Stimulated activated CD4-positive, alpha-beta T cell treated with anti-CD3 and anti-CD28 coated beads, Interleukin-4, amount 100 ng/mL, for 1 hour (primary cell): Measurements from ENCODE around the gene KLHL13.
A peak's percentile ranks its signal among the peaks of the same experiment; 100 is the strongest.
"Not testable (repeated sequence)": the region's sequence is repeated elsewhere in the genome, so short reads cannot be mapped to it uniquely, and the experiment has no call there.

Source experiments
- DNase-seq: peaks from one replicate; pipeline ENCODE4 v3.0.0-alpha.2; 2020

The KLHL13 gene

DNA sequence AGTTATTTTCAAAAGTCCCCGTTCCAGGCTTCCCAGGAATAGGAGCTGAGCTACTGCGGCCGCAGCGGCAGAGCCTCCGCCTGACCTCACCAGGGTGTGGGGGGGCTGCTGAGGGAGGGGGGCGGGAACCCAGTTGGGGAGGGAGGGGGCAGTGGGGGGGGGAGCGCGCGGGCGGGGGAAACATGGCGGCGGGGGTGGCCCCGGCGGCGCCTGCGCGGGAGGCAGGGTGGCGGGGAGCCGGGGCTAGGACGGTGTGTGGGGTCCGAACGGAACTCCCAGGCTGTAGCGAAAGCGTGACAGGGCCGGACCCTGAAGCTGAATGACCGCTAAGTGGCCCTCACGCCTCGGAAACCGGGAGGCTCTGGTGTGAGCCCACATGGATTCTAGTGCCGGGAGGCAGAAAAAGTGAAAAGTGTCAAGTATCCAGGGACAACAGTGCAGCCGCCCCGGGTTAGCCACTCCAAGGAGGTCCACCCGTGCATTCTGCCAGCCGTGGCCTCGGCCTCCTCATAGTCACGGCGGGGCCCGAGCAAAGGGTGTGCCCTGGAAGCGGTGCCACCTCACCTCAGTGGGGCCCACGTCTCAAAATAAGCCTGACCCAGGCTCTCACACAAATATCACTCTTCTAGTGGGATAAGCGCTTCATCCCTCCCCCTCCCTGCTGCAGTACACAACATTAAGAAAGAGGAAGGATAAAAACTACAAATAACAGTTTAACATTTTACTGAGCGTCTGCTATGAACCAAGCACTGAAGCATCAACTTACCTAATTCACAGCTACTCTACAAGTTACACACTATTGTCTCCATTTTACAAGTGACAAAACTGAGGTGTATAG lies at the start of gene KLHL13:
KLHL13 (minus strand) TSS at position 98 of the 838 bp plus-strand sequence. CDS start 88,337 bp downstream, outside the sequence.
- DNase-seq, result peak; percentile 16

DNA sequence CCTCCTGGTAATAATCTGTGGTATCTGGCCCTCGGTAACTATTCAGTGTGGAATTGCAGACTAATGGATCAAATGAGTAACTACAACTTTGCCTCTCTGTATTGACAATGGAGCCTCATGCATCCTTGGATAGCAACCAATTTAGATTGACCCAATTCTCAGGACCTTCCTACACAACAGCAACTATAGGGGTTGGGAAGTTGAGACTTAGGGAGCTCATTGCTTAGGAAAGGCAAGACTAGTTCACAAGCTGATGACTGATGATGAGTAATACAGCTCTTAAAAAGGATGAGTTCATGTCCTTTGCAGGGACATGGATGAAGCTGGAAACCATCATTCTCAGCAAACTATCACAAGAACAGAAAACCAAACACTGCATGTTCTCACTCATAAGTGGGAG lies 47.5 kb upstream of the KLHL13 start:
- DNase-seq, result no peak

- no peak for DNase-seq
Measured at GRCh38 chrX:118156953-118157608, 40.5 kb upstream of the KLHL13 start.

DNA sequence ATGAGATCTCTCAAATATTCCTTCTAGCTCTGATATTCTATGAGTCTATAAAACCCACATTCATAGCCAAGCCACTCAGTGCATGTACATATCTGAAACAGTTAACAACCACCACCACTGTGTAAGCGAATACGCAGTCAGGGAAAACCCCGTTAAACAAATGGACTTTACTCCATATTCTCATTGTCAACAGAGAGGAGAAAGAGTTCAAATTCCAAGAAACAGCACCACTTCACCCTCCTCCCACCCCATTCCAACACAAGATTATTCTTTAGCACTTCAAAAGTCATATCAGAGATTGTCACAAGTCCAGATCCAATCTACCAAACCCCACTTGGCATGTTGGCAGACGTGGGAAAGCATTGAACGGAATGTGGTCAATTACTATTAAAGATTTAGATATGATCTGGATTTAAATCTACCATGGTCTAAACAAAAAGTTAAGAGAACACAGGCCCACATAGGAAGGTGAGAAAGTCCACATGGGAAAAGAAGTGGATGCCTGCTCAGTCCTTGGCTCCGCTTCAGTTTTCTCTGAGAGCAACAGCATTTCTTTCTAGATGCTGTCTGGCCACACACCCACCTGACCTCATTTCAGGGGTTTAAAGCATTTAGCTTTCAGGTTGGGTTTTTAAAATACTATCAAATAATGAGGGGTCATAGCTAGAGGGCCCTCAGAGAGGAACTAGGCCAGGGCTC lies 39.8 kb upstream of the KLHL13 start:
- no peak for DNase-seq

DNA sequence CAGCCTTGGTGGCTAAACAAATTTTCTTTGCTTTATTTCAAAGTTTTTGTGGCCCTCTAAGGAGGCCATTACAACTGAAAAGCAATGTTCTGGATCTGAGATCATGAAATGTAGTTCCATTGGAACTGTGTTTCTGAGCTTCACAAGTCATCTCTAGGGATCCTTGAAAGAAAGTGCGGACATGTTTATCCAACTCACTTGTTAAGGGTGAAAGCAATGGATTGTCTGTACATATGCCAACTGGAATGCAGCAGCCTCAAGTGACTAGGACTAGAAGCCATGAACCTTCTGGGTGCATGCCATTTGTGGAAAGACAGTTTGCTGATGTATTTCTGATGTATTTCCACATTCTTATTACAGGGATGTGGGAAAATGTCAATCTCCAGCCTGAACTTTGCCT lies 36.7 kb upstream of the KLHL13 start:
- no peak for DNase-seq

GRCh38 chrX:118152721-118153120 lies 36.1 kb upstream of the KLHL13 start:
- no peak for DNase-seq

DNA sequence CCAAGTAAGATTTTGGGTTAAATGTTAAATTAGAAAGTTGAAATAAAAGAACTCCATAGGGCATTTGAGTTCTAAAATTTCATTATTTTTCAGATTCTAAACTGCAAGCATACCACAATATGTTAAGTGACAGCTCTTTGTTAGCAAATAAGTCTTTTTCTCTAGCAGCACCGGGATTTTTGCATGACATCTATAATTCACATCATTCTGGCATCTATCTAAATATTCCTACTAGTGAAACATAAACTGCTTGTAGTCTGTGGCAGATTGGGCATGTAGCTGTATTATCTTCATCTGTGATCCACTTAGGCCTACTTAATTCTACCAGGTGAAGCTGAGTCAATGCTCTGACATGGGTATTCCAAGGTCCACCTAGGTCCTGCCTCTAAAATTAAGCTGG lies 32.1 kb upstream of the KLHL13 start:
- DNase-seq, result no peak

- not testable (repeated sequence) for DNase-seq
Measured at GRCh38 chrX:118147771-118148170, 31.2 kb upstream of the KLHL13 start.

DNA sequence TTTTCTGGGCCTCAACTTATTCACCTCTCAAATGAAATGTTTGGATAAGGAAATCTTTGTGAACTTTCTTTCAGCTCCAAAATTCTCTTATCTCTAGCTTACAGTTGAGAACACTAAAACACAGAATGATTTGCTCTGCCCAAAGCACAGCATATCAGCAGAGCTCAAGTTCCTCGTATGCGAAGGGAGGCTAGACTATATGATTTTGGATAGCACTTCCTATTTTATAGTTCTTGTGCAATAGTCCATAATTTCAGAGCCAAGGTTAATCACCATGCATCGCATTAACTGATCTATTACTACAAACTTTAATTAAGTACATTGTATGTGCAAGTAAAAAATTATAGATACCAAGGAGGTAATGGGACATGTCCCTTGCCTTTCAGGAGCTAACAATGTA lies 27.0 kb upstream of the KLHL13 start:
- no peak for DNase-seq

DNA sequence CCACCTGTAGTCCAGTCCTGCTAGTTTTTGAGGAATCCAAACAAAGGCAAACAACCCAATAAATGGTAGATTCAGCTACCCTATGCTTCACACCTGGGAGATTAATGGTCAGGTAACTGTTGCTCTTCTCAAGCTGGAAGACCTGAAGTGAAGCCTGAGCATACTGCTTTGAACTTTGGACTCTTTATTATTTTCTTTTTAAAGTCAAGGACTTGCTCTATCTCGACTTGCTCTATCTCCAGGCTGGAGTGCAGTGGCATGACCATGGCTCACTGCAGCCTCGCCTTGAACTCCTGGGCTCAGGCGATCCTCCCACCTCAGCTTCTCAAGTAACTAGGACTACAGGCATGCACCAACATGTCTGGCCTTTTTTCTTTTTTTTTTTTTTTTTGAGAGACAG lies 14.7 kb upstream of the KLHL13 start:
- DNase-seq, result no peak

DNA sequence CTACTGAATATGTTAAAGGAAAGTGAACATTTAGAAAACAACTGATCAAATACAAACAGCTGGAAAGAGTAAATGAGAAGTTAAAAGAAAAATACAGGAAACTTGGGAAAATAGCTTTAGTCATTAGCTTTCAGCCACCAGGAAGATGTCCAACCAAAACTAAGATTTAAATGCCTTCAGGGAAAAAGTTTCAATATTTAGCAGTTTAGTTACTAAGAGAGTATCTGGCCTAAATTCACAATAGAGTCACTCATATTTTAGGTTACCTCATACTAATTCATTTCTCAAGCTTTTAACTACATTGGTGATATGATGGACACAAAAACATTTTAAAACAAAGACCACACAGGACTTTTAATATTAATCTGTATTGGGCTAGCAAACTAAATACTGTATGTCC lies 13.1 kb upstream of the KLHL13 start:
- DNase-seq, result no peak

- no peak for DNase-seq
Measured at GRCh38 chrX:118128724-118129123, 12.1 kb upstream of the KLHL13 start.

GRCh38 chrX:118126286-118126685 lies 9.7 kb upstream of the KLHL13 start:
- DNase-seq, result no peak

DNA sequence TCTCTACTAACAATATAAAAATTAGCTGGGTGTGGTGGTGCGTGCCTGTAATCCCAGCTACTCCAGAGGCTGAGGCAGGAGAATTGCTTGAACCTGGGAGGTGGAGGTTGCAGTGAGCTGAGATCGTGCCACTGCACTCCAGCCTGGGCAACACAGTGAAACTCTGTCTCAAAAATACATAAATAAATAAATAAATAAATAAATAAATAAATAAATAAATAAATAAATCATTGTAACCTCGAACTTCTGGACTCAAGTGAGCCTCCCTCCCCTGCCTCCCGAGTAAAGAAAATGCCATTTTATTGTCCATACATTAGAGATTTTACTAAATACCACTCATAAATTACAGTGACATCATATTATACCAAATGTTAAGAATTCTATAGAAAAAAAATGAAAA lies 7.6 kb upstream of the KLHL13 start:
- not testable (repeated sequence) for DNase-seq

DNA sequence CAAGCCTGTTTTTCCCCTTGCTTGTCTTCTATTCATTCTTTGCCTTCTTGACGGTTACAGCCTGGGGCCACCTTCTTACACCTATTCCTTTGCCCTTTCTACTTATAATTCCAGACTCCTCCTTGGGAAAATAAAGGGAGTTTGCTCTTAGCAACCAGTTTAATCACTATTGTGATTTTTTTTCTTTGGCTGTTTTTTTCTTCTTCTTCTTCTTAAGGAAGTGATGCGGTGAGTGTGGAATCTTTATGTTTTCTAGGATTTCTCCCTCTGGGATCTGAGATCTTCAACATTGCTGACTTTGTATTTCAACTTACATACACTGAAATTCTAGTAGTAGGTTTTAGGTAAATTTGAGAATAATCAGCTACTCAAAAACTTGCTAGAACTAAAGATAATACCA lies 1.1 kb upstream of the KLHL13 start:
- DNase-seq, result no peak

DNA sequence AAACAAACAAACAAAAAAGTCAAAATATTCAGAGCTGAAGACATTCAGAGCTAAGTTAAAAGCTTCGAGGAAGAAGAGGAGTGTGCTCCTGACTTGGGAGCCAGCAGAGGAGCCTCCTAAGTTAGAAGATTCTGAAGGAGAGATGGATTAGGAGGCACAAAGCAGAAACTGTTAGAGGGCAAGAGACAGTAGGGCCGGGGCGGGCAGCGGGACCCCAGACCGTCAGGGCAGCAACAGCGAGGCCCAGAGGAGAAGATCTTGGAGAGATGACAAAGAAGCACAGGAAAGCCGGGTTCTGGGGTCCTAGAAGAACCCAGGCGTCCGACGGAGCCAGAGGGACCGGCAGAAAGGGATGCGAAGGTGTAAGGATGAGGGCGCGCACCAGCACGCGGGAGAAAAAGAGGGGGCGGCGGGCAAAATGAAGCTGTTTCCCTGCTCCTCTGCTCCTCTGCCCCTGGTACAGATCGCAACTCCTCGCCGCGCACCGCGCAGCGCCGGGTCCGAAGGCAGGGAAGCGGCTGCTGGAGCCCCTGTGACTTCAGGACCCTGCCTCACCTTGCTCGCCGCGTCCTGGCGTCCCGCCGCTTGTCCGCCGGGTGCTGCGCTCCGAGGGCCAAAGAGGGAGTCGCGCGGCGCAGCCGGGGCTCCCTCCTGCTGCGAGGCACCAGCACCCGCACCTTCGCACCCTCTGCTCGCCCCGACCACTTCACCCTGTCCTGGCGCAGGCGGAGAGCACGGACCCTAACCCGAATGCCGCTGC lies 477 bp downstream of the KLHL13 start:
- no peak for DNase-seq

DNA sequence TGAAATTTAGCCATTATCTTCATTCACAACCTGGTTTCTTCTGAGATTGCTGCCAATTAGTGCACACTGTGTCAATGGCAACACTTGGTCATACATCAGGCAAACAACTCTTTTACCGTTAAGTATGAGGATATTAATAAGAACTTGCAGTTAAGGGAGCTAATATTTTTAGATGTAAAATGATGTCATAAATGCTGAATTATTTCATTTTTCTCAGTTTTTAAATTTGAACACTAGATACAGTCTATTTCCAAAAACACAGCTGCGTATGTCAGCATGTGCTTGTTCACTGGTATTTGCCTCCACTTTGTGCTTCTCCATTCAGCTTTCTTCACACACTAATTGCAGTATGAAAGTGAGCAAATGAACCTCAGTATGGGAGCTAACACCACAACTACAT lies 1.6 kb downstream of the KLHL13 start:
- DNase-seq, result no peak

- no peak for DNase-seq
Measured at GRCh38 chrX:118109065-118109464, 7.5 kb downstream of the KLHL13 start.

- DNase-seq, result no peak
Measured at GRCh38 chrX:118108304-118108703, 8.3 kb downstream of the KLHL13 start.

GRCh38 chrX:118100091-118100490 lies 16.5 kb downstream of the KLHL13 start:
- DNase-seq, result no peak

DNA sequence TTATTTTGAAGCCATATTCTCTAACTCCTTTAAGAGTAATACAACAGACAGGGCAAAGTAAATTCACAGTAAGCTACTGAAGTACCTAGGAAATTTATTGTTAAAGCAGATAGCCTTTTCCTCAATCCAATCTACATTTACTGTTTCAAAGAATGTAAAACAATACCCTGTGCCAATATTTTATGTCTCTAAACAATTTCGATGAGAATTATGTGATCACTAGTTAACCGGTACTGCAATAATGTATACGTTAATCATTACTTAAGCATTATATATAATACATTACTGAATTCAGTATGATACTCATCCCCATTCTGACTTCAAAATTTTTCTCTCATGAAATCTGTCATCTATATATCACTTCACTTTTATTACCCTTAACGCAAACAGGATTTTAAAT lies 28.5 kb downstream of the KLHL13 start:
- no peak for DNase-seq

- DNase-seq, result no peak
Measured at GRCh38 chrX:118074196-118074595, 42.4 kb downstream of the KLHL13 start.

DNA sequence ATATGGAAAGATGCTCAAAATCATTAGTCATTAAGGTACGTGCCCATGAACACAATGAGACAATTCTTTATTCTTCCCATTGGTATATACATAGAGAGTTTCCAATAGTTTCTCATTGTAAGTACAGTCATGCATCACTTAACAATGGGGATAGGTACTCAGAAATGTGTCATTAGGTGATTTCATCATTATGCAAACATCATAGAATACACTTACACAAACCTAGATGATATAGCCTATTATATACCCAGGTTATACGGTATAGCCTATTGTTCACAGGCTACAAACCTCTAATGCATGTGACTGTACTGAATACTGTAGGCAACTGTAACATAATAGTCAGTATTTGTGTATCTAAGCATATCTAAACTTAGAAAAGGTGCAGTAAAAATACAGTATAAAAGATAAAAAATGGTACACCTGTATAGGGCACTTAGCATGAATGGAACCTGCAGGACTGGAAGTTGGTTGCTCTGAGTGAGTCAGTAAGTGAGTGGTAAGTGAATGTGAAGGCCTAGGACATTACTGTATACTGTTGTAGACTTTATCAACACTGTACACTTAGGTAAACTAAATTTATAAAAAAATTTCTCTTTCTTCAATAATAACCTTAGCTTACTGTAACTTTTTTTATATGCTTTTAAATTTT lies 49.6 kb downstream of the KLHL13 start:
- DNase-seq, result no peak
